NCI-H524 (cell line): ENCODE data around the gene SGSH.
A peak's percentile ranks its signal among the peaks of the same experiment; 100 is the strongest.
"Not testable (repeated sequence)": the region's sequence is repeated elsewhere in the genome, so short reads cannot be mapped to it uniquely, and the experiment has no call there.

Experiments
- DNase-seq, 2 experiments: peaks; one replicate each; lab custom pipeline; 2025; lab: John Stamatoyannopoulos, UW

Gene SGSH

GRCh38 chr17:80253631-80254395 is 33.7 kb upstream of the SGSH start:
- DNase-seq, result no peak

GRCh38 chr17:80252871-80253270 is 32.7 kb upstream of the SGSH start:
- peak; percentile 64 to 79 for DNase-seq

GRCh38 chr17:80251966-80252365 is 31.8 kb upstream of the SGSH start:
- DNase-seq, result no peak

GRCh38 chr17:80248894-80249710 is 29.0 kb upstream of the SGSH start:
- no peak for DNase-seq

- DNase-seq, result no peak
These were observed 28.1 kb upstream of the SGSH start for GRCh38 chr17:80248001-80248893.

GRCh38 chr17:80247561-80247960 is 27.4 kb upstream of the SGSH start:
- DNase-seq, result no peak

- DNase-seq, result no peak
These were observed 26.6 kb upstream of the SGSH start for GRCh38 chr17:80246726-80247125.

GRCh38 chr17:80246266-80246681 is 26.1 kb upstream of the SGSH start:
- no peak for DNase-seq

GRCh38 chr17:80245566-80246265 is 25.6 kb upstream of the SGSH start:
- DNase-seq, result no peak

- no peak for DNase-seq
These were observed 24.9 kb upstream of the SGSH start for GRCh38 chr17:80244871-80245509.

GRCh38 chr17:80244448-80244847 is 24.3 kb upstream of the SGSH start:
- DNase-seq, result not testable (repeated sequence)

- DNase-seq, result no peak
These were observed 23.6 kb upstream of the SGSH start for GRCh38 chr17:80243526-80244433.

GRCh38 chr17:80242505-80242904 is 22.4 kb upstream of the SGSH start:
- no peak for DNase-seq

- DNase-seq, result no peak
These were observed 17.3 kb upstream of the SGSH start for GRCh38 chr17:80237386-80237785.

- DNase-seq, result no peak
These were observed 16.8 kb upstream of the SGSH start for GRCh38 chr17:80236911-80237310.

- no peak for DNase-seq
These were observed 13.1 kb upstream of the SGSH start for GRCh38 chr17:80233202-80233601.

GRCh38 chr17:80232438-80232837 is 12.3 kb upstream of the SGSH start:
- no peak for DNase-seq

- no peak for DNase-seq
These were observed 8.9 kb upstream of the SGSH start for GRCh38 chr17:80229011-80229410.

- no peak for DNase-seq
These were observed 8.3 kb upstream of the SGSH start for GRCh38 chr17:80228477-80228876.

- DNase-seq, result no peak
These were observed 7.5 kb upstream of the SGSH start for GRCh38 chr17:80227666-80228065.
